K562 (cell line): ENCODE data around the gene DCTN5. TPM values are rescaled to one million over a fixed set of nuclear protein-coding genes. Genes with fewer than 3 reads are reported as not detected.

Source experiments
- ESRRA ChIP-seq: fragments of 450-650 bp; IDR thresholded peaks from 2 replicates; pipeline ENCODE4 v1.6.1; 2014; ENCODE audit warnings: low read depth, mild to moderate bottlenecking, moderate library complexity, borderline replicate concordance
- FOXJ3 ChIP-seq: sonication (generic); formaldehyde crosslinking; IDR thresholded peaks from 2 replicates; pipeline ENCODE4 v1.4.0; 2020; ENCODE audit warnings: mild to moderate bottlenecking, missing genetic modification reagents
- HCFC1 ChIP-seq: IDR thresholded peaks from 2 replicates; pipeline ENCODE4 v1.6.1; 2012; ENCODE audit warnings: low read depth, low read length, improper control_type of control experiment
- HNRNPL ChIP-seq: fragments of 200-400 bp; formaldehyde crosslinking; IDR thresholded peaks from 2 replicates; pipeline ENCODE4 v1.6.1; 2017; ENCODE audit warnings: low read depth, mild to moderate bottlenecking, low read length
- ILF3 ChIP-seq: fragments of 450-650 bp; IDR thresholded peaks from 2 replicates; pipeline ENCODE4 v1.6.1; 2018; ENCODE audit warnings: antibody characterized with exemption, mild to moderate bottlenecking, moderate library complexity, borderline replicate concordance
- KAT7 ChIP-seq: sonication (generic); formaldehyde crosslinking; IDR thresholded peaks from 2 replicates; pipeline ENCODE4 v1.8.0; 2022; ENCODE audit warnings: missing genetic modification reagents, mild to moderate bottlenecking, borderline replicate concordance
- RBM25 ChIP-seq: fragments of 200-400 bp; formaldehyde crosslinking; IDR thresholded peaks from 2 replicates; pipeline ENCODE4 v1.6.1; 2018; ENCODE audit warnings: low read length, low read depth, moderate library complexity; ENCODE audit not compliant: severe bottlenecking
- RBM34 ChIP-seq: fragments of 200-400 bp; formaldehyde crosslinking; IDR thresholded peaks from 2 replicates; pipeline ENCODE4 v1.6.1; 2018; ENCODE audit warnings: low read length, borderline replicate concordance; ENCODE audit not compliant: insufficient read depth
- SRF ChIP-seq, 2 experiments: fragments of 250-450, 450-650 bp in 1 of 2; sonication (Bioruptor Pico) in 1 of 2; sonication (generic) in 1 of 2; formaldehyde crosslinking; IDR thresholded peaks; 2 replicates each; pipeline versions ENCODE4 v1.5.0 to v1.5.1; 2020 to 2022; ENCODE audit warnings: mild to moderate bottlenecking in 1 of 2, missing genetic modification reagents in 1 of 2
- ZNF583 ChIP-seq: fragments of 250-450 bp; sonication (Bioruptor Pico); IDR thresholded peaks from 2 replicates; pipeline ENCODE4 v1.4.0; 2020
- ZNF77 ChIP-seq: fragments of 250-450 bp; sonication (Bioruptor Pico); IDR thresholded peaks from 2 replicates; pipeline ENCODE4 v1.5.0; 2020
- ZSCAN29 ChIP-seq: fragments of 450-650 bp; IDR thresholded peaks from 2 replicates; pipeline ENCODE4 v1.6.1; 2017
- polyA plus RNA-seq, 8 experiments: library from polyadenylated mRNA; depleted of rRNA in 4 of 8; stranded (reverse) in 5 of 8; unstranded in 3 of 8; fragments of >200 nt; fragmentation: Nextera tagmentation in 2 of 8; fragmentation: Illumina TruSeq in 1 of 8; extraction: Ambion mirVana in 2 of 8; extraction: Trizol in 1 of 8; gene quantifications; 2 replicates each; pipeline versions ENCODE4 v1.2.1 to v1.2.3, GENCODE V29; 2011 to 2014; ENCODE audit warnings: inconsistent platforms in 1 of 8, missing spikeins in 1 of 8
- total RNA-seq, 7 experiments: library from RNA; depleted of rRNA in 6 of 7; stranded (reverse); fragments of >200 nt in 6 of 7; fragmentation: Illumina TruSeq in 2 of 7; extraction: Trizol in 2 of 7; gene quantifications; 2 replicates each; pipeline versions ENCODE4 v1.2.1 to v1.2.3, GENCODE V29; 2011 to 2021; ENCODE audit warnings: low replicate concordance in 1 of 7
- TF ChIP-seq, protein P1 (sequence below): fragments of 250-450 bp; sonication (Bioruptor Pico); IDR thresholded peaks from 2 replicates; pipeline ENCODE4 v1.4.0; 2020; ENCODE audit warnings: borderline replicate concordance
- TF ChIP-seq, protein P2 (sequence below): fragments of 250-450 bp; sonication (Bioruptor Pico); IDR thresholded peaks from 2 replicates; pipeline ENCODE4 v1.5.0; 2021
- TF ChIP-seq, protein P3 (sequence below): fragments of 250-450 bp; sonication (Bioruptor Pico); IDR thresholded peaks from 2 replicates; pipeline ENCODE4 v1.5.0; 2020; ENCODE audit warnings: mild to moderate bottlenecking
- TF ChIP-seq, protein P4 (sequence below): fragments of 450-650 bp; IDR thresholded peaks from 2 replicates; pipeline ENCODE4 v1.6.1; 2017; ENCODE audit warnings: mild to moderate bottlenecking, moderate library complexity
- TF ChIP-seq, protein P5 (sequence below): fragments of 450-650 bp; formaldehyde crosslinking; IDR thresholded peaks from 2 replicates; pipeline ENCODE4 v1.4.0; 2020; ENCODE audit warnings: mild to moderate bottlenecking, moderate library complexity
- TF ChIP-seq, protein P6 (sequence below): sonication (generic); formaldehyde crosslinking; IDR thresholded peaks from 2 replicates; pipeline ENCODE4 v1.8.0; 2022; ENCODE audit warnings: mild to moderate bottlenecking, missing genetic modification reagents

DCTN5 gene
- total and polyA plus RNA-seq, 9 of the 15 experiments (the other 6 are each of a cell fraction or from before 2014, with no cell fraction given): 35.8 to 149 (median 75.9) TPM

DNA sequence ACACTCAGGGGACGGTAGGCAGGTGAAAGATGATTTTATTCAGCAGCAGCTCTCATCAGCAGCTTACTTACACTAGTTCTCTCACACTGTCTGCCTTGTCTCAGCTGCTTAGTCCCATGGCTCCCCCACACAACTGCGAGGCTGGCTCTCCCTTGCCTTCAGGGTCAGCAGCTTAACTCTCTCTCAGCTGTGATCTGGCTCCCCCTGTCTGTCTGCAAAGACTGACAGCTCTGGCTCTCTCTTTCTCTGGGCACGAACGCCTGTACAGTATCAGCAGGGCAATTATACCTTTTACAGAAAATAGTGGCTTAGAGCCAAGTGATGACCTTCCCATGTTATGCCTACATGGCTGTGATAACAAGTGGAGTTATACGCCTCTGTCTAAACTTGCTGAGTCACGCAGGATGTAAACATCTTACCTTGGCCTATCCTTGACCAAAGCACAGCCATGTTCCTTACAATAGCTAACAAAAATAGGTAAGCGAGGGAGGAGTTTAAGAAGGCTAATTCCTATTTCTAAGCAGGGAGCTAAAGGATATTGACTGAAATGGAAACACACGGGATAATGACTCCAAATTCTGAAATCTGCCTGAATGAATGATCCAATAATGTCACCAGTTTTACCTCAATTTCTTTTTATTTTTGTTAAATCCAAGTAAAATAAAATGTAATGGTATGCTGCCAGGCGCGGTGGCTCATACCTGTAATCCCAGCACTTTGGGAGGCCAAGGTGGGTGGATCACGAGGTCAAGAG is 44.1 kb upstream of the DCTN5 start (continued):
- TF ChIP-seq, protein P1, sequence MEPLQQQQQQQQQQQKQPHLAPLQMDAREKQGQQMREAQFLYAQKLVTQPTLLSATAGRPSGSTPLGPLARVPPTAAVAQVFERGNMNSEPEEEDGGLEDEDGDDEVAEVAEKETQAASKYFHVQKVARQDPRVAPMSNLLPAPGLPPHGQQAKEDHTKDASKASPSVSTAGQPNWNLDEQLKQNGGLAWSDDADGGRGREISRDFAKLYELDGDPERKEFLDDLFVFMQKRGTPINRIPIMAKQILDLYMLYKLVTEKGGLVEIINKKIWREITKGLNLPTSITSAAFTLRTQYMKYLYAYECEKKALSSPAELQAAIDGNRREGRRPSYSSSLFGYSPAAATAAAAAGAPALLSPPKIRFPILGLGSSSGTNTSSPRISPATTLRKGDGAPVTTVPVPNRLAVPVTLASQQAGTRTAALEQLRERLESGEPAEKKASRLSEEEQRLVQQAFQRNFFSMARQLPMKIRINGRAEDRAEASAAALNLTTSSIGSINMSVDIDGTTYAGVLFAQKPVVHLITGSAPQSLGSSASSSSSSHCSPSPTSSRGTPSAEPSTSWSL (CRISPR knock-in tag): peak; percentile 97
- TF ChIP-seq HNRNPL (no peak), ZNF77 (CRISPR knock-in tag) (peak; percentile 75; the same call in 1 of the 2 replicates), KAT7 (CRISPR knock-in tag) (peak; percentile 64; the same call in 1 of the 2 replicates), ILF3 (no peak), ZSCAN29 (no peak; the same call in 1 of the 2 replicates), RBM25 (no peak), FOXJ3 (CRISPR knock-in tag) (no peak), HCFC1 (no peak; the same call in 1 of the 2 replicates), RBM34 (no peak), SRF (CRISPR knock-in tag; IDR thresholded peaks at IDR 0.05) (peak; percentile 38 to 88; a peak in 3 of 4 replicates), ZNF583 (peak; percentile 99), ESRRA (peak; percentile 67)
- TF ChIP-seq, protein P2, sequence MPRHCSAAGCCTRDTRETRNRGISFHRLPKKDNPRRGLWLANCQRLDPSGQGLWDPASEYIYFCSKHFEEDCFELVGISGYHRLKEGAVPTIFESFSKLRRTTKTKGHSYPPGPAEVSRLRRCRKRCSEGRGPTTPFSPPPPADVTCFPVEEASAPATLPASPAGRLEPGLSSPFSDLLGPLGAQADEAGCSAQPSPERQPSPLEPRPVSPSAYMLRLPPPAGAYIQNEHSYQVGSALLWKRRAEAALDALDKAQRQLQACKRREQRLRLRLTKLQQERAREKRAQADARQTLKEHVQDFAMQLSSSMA (CRISPR knock-in tag): peak; percentile 38; the same call in 1 of the 2 replicates
- TF ChIP-seq, protein P3, sequence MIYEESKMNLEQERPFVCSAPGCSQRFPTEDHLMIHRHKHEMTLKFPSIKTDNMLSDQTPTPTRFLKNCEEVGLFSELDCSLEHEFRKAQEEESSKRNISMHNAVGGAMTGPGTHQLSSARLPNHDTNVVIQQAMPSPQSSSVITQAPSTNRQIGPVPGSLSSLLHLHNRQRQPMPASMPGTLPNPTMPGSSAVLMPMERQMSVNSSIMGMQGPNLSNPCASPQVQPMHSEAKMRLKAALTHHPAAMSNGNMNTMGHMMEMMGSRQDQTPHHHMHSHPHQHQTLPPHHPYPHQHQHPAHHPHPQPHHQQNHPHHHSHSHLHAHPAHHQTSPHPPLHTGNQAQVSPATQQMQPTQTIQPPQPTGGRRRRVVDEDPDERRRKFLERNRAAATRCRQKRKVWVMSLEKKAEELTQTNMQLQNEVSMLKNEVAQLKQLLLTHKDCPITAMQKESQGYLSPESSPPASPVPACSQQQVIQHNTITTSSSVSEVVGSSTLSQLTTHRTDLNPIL (CRISPR knock-in tag): peak; percentile 98
- TF ChIP-seq, protein P4, sequence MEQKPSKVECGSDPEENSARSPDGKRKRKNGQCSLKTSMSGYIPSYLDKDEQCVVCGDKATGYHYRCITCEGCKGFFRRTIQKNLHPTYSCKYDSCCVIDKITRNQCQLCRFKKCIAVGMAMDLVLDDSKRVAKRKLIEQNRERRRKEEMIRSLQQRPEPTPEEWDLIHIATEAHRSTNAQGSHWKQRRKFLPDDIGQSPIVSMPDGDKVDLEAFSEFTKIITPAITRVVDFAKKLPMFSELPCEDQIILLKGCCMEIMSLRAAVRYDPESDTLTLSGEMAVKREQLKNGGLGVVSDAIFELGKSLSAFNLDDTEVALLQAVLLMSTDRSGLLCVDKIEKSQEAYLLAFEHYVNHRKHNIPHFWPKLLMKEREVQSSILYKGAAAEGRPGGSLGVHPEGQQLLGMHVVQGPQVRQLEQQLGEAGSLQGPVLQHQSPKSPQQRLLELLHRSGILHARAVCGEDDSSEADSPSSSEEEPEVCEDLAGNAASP: no peak
- TF ChIP-seq, protein P5, sequence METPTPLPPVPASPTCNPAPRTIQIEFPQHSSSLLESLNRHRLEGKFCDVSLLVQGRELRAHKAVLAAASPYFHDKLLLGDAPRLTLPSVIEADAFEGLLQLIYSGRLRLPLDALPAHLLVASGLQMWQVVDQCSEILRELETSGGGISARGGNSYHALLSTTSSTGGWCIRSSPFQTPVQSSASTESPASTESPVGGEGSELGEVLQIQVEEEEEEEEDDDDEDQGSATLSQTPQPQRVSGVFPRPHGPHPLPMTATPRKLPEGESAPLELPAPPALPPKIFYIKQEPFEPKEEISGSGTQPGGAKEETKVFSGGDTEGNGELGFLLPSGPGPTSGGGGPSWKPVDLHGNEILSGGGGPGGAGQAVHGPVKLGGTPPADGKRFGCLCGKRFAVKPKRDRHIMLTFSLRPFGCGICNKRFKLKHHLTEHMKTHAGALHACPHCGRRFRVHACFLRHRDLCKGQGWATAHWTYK (CRISPR knock-in tag): peak; percentile 100
- TF ChIP-seq, protein P6, sequence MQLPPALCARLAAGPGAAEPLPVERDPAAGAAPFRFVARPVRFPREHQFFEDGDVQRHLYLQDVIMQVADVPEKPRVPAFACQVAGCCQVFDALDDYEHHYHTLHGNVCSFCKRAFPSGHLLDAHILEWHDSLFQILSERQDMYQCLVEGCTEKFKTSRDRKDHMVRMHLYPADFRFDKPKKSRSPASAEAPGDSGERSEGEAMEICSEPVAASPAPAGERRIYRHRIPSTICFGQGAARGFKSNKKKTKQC (CRISPR knock-in tag): no peak
